ENCODE measurements around the gene FAM149B1. TPM values are rescaled to one million over a fixed set of nuclear protein-coding genes. Genes with fewer than 3 reads are reported as not detected.

Gene FAM149B1
- total RNA-seq, 2 experiments from 2014 or later = 15.2 to 17.0 TPM

- no peak overlapping the region for H3K27ac Mint-ChIP-seq
- POLR2A ChIA-PET = no interaction called here
- no peaks in the 10 kb centered on the region for H3K27me3 Mint-ChIP-seq
- H3K36me3 Mint-ChIP-seq (ENCODE audit: low read depth) = peaks cover 37% of the 10 kb centered on the region
- peaks cover 6% of the 10 kb centered on the region for H3K9me3 Mint-ChIP-seq
- DNase-seq = no peak
- no peak overlapping the region for H3K4me3 Mint-ChIP-seq
- CTCF ChIA-PET = interaction anchor here (0.9 kb wide), 1 partner anchor 12 kb away, joined by 3 read pairs; no protein-coding TSS in a partner anchor
- H3K4me1 Mint-ChIP-seq = no peaks in the 10 kb centered on the region
These were observed 51.5 kb downstream of the FAM149B1 start for GRCh38 chr10:73219384-73219783.

GRCh38 chr10:73220989-73221388, 53.1 kb downstream of the FAM149B1 start:
- DNase-seq = no peak
- no peak overlapping the region for H3K4me3 Mint-ChIP-seq
- ChIA-PET POLR2A (no interaction called here), CTCF (no interaction called here)
- no peaks in the 10 kb centered on the region for H3K4me1 Mint-ChIP-seq
- H3K27ac Mint-ChIP-seq = no peak overlapping the region
- peaks cover 27% of the 10 kb centered on the region for H3K36me3 Mint-ChIP-seq (ENCODE audit: low read depth)
- H3K9me3 Mint-ChIP-seq = peaks cover 4% of the 10 kb centered on the region
- no peaks in the 10 kb centered on the region for H3K27me3 Mint-ChIP-seq

DNA sequence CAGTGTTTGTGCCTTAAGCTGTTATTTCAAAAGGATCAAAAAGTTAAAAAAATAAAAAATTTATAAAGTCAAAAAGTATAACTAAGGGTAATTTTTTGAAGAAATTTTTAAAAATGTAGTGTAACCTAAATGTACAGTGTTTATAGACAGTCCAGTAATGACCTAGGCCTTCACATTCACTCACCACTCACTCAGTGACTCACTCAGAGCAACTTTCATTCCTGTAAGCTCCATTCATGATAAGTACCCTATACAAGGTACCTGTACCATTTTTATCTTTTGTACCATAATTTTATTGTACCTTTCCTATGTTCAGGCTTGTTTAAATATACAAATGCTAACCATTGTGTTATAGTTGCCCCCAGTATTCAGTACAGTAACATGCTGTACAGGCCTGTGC, 57.6 kb downstream of the FAM149B1 start:
- H3K4me3 Mint-ChIP-seq = no peak overlapping the region
- CTCF ChIA-PET = no interaction called here

GRCh38 chr10:73226663-73227062, 58.7 kb downstream of the FAM149B1 start:
- H3K36me3 Mint-ChIP-seq (ENCODE audit: low read depth) = peaks cover 3% of the 10 kb centered on the region
- POLR2A ChIA-PET = no interaction called here
- no peak overlapping the region for H3K27ac Mint-ChIP-seq
- no peak overlapping the region for H3K4me3 Mint-ChIP-seq
- H3K9me3 Mint-ChIP-seq = no peaks in the 10 kb centered on the region
- CTCF ChIA-PET = interaction anchor here (1.5 kb wide), 1 partner anchor 20 kb away, joined by 5 read pairs; the partner anchor contains the start of gene DNAJC9
- DNase-seq = no peak
- H3K27me3 Mint-ChIP-seq = no peaks in the 10 kb centered on the region
- H3K4me1 Mint-ChIP-seq = no peaks in the 10 kb centered on the region

More for the DNA sequence above, 57.6 kb downstream of the FAM149B1 start:
- POLR2A ChIA-PET = interaction anchor here (1.1 kb wide), 1 partner anchor 15 kb away, joined by 4 read pairs; no protein-coding TSS in a partner anchor
- Mint-ChIP-seq H3K27ac (no peak overlapping the region), H3K9me3 (no peaks in the 10 kb centered on the region), H3K27me3 (no peaks in the 10 kb centered on the region), H3K4me1 (no peaks in the 10 kb centered on the region), H3K36me3 (ENCODE audit: low read depth) (peaks cover 1% of the 10 kb centered on the region)
- DNase-seq = no peak

- Mint-ChIP-seq H3K36me3 (ENCODE audit: low read depth) (peaks cover 7% of the 10 kb centered on the region), H3K4me3 (no peak overlapping the region), H3K27me3 (no peaks in the 10 kb centered on the region), H3K9me3 (no peaks in the 10 kb centered on the region), H3K4me1 (no peaks in the 10 kb centered on the region), H3K27ac (peak overlapping the region; percentile 19)
- DNase-seq = no peak
- POLR2A ChIA-PET = no interaction called here
- CTCF ChIA-PET = no interaction called here
These were observed 60.3 kb downstream of the FAM149B1 start for GRCh38 chr10:73228247-73228646.

DNA sequence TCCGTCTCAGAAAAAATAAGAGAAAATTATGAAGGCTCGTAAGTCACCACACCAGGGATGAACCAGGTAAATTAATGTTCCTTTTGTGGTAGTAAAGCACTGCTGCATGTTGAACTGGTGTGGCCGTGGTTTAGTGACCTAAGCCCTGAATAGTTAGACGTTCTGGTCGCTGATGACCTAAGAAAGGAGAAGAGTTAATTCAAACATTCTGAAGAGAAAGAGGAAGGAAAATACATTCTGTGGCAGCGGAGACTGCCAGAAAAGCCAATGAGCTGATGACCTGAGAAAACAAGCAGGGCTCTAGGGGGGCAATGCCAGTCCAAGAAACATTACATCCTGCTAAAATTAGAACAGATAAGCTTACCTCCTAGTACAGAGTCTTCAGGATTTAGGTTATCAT, 61.6 kb downstream of the FAM149B1 start:
- H3K27me3 Mint-ChIP-seq = no peaks in the 10 kb centered on the region
- peaks cover 15% of the 10 kb centered on the region for H3K36me3 Mint-ChIP-seq (ENCODE audit: low read depth)

GRCh38 chr10:73232887-73233286, 65.0 kb downstream of the FAM149B1 start:
- Mint-ChIP-seq H3K27ac (no peak overlapping the region), H3K9me3 (no peaks in the 10 kb centered on the region), H3K36me3 (ENCODE audit: low read depth) (peaks cover 23% of the 10 kb centered on the region), H3K4me1 (no peaks in the 10 kb centered on the region), H3K4me3 (no peak overlapping the region), H3K27me3 (no peaks in the 10 kb centered on the region)
- POLR2A ChIA-PET = no interaction called here
- no peak for DNase-seq
- CTCF ChIA-PET = no interaction called here

More for the DNA sequence above, 61.6 kb downstream of the FAM149B1 start:
- Mint-ChIP-seq H3K4me1 (no peaks in the 10 kb centered on the region), H3K27ac (no peak overlapping the region), H3K4me3 (no peak overlapping the region), H3K9me3 (no peaks in the 10 kb centered on the region)
- ChIA-PET CTCF (interaction anchor here (0.6 to 0.9 kb wide), 3 partner anchors 8 to 40 kb away, joined by 3 to 5 read pairs (median 3); no protein-coding TSS in a partner anchor), POLR2A (no interaction called here)
- no peak for DNase-seq

GRCh38 chr10:73233883-73234282, 66.0 kb downstream of the FAM149B1 start:
- ChIA-PET CTCF (interaction anchor here (0.6 to 0.9 kb wide), 2 partner anchors 27 to 184 kb away, joined by 3 read pairs; no protein-coding TSS in a partner anchor), POLR2A (no interaction called here)
- Mint-ChIP-seq H3K27ac (no peak overlapping the region), H3K4me3 (no peak overlapping the region), H3K27me3 (no peaks in the 10 kb centered on the region), H3K4me1 (no peaks in the 10 kb centered on the region), H3K36me3 (ENCODE audit: low read depth) (peaks cover 24% of the 10 kb centered on the region), H3K9me3 (no peaks in the 10 kb centered on the region)
- DNase-seq = no peak

DNA sequence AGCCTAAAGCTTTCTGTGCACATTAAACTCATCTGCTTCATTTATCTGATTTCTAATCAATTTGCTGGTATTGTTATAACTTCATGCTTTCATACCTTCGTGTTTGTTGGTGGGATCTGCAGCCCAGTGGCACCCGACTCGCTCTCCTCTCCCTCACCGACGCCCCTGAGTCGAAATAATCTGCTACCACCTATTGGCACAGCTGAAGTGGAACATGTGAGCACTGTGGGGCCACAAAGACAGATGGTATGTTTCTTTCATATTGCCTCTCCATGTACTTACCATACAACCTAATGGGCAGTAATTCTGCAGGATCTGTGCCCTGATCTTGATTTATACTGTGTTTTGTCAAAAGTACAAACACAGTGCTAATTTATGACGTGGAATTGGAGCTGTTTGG, 66.8 kb downstream of the FAM149B1 start:
- H3K36me3 Mint-ChIP-seq (ENCODE audit: low read depth) = peaks cover 25% of the 10 kb centered on the region
- H3K4me3 Mint-ChIP-seq = no peak overlapping the region
- no peaks in the 10 kb centered on the region for H3K9me3 Mint-ChIP-seq
- ChIA-PET CTCF (no interaction called here), POLR2A (no interaction called here)
- H3K4me1 Mint-ChIP-seq = no peaks in the 10 kb centered on the region
- H3K27me3 Mint-ChIP-seq = no peaks in the 10 kb centered on the region
- no peak for DNase-seq
- no peak overlapping the region for H3K27ac Mint-ChIP-seq

- H3K36me3 Mint-ChIP-seq (ENCODE audit: low read depth) = peaks cover 49% of the 10 kb centered on the region
- CTCF ChIA-PET = interaction anchor here (0.6 kb wide), 1 partner anchor 11 kb away, joined by 4 read pairs; no protein-coding TSS in a partner anchor
- H3K27me3 Mint-ChIP-seq = no peaks in the 10 kb centered on the region
- no peak for DNase-seq
- POLR2A ChIA-PET = interaction anchor here (0.8 kb wide), 1 partner anchor 8 kb away, joined by 3 read pairs; the partner anchor contains the start of gene DNAJC9
- H3K9me3 Mint-ChIP-seq = no peaks in the 10 kb centered on the region
- no peak overlapping the region for H3K4me3 Mint-ChIP-seq
- peaks cover 26% of the 10 kb centered on the region for H3K4me1 Mint-ChIP-seq
- H3K27ac Mint-ChIP-seq = peak overlapping the region; percentile 9
These were observed 71.2 kb downstream of the FAM149B1 start for GRCh38 chr10:73238990-73239566.

DNA sequence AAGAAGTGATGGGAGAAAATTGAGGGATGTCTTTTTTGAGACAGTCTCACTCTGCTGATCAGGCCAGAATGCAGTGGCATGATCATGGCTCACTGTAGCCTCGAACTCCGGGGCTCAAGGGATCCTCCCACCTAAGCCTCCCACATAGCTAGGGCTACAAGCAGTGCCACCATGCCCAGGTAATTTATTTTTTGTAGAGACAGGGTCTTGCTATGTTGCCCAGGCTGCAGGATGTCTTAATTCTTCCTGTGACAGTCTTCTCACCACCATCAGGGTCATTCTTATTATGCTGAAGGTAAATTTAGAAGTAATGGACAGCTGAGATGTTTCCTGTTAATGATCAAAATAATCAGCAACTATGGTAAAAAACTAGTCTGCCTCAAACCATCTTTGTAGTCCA, 72.0 kb downstream of the FAM149B1 start:
- POLR2A ChIA-PET = no interaction called here
- DNase-seq = no peak
- Mint-ChIP-seq H3K36me3 (ENCODE audit: low read depth) (peaks cover 49% of the 10 kb centered on the region), H3K27me3 (no peaks in the 10 kb centered on the region), H3K9me3 (no peaks in the 10 kb centered on the region), H3K4me3 (no peak overlapping the region), H3K4me1 (peaks cover 34% of the 10 kb centered on the region), H3K27ac (no peak overlapping the region)
- CTCF ChIA-PET = interaction anchor here (0.6 to 1.3 kb wide), 2 partner anchors 8 to 103 kb away, joined by 3 read pairs; no protein-coding TSS in a partner anchor

GRCh38 chr10:73244866-73245477, 77.1 kb downstream of the FAM149B1 start:
- ChIA-PET CTCF (no interaction called here), POLR2A (interaction anchor here (0.6 kb wide), 1 partner anchor 149 kb away, joined by 4 read pairs; no protein-coding TSS in a partner anchor)
- peaks cover 71% of the 10 kb centered on the region for H3K36me3 Mint-ChIP-seq (ENCODE audit: low read depth)
- H3K4me1 Mint-ChIP-seq = peaks cover 70% of the 10 kb centered on the region
- no peaks in the 10 kb centered on the region for H3K27me3 Mint-ChIP-seq
- H3K27ac Mint-ChIP-seq = peak overlapping the region; percentile 71
- no peak for DNase-seq
- no peaks in the 10 kb centered on the region for H3K9me3 Mint-ChIP-seq
- peak overlapping the region; percentile 100 for H3K4me3 Mint-ChIP-seq

DNA sequence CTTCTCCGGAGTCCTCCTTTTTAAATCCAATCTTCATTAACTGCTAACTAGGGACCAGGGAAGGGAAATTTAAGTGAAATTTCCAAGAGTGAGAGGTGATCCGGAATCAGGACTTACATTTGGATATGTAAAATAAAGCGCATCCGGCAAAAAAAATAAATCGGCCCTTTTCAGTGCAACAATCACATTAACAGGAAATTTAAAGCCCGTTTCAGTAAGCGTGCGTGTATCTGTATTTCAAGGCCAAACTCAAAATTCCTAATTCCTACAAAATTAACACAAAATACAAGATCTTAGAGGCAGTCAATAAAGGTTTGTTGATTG, 78.4 kb downstream of the FAM149B1 start:
- Mint-ChIP-seq H3K4me3 (peak overlapping the region; percentile 100), H3K9me3 (no peaks in the 10 kb centered on the region), H3K27ac (peak overlapping the region; percentile 98), H3K4me1 (peaks cover 73% of the 10 kb centered on the region), H3K36me3 (ENCODE audit: low read depth) (peaks cover 71% of the 10 kb centered on the region), H3K27me3 (no peaks in the 10 kb centered on the region)
- POLR2A ChIA-PET = interaction anchor here (1.3 to 1.5 kb wide), 2 partner anchors 150 to 167 kb away, joined by 5 to 10 read pairs; partner anchors contain the start of genes ANXA7 and P4HA1
- no peak for DNase-seq
- CTCF ChIA-PET = interaction anchor here (1.5 kb wide), 1 partner anchor 19 kb away, joined by 5 read pairs; no protein-coding TSS in a partner anchor

Measured in activated CD4-positive, alpha-beta T cell treated with anti-CD3 and anti-CD28 coated beads, Interleukin-2, amount 10 ng/mL, durations not matched to agents 7 days and 5 days (primary cell).